HG03378 (cell line): ENCODE measurements around the gene SSU72.
"Not testable (repeated sequence)": the region's sequence is repeated elsewhere in the genome, so short reads cannot be mapped to it uniquely, and the experiment has no call there.

Experiments
- ATAC-seq: cut with Tn5 transposase; IDR thresholded peaks from one replicate; pipeline ENCODE4 v1.9.1; 2021; ENCODE audit warnings: mild to moderate bottlenecking, moderate library complexity; ENCODE audit not compliant: unreplicated experiment

The SSU72 gene

GRCh38 chr1:1510912-1511532 lies 63.6 kb downstream of the SSU72 start:
- ATAC-seq = no peak

GRCh38 chr1:1509465-1509850 lies 65.2 kb downstream of the SSU72 start:
- not testable (repeated sequence) for ATAC-seq

GRCh38 chr1:1508775-1509464 lies 65.7 kb downstream of the SSU72 start:
- ATAC-seq = not testable (repeated sequence)

- no peak for ATAC-seq
Observed at GRCh38 chr1:1507305-1507704, 67.4 kb downstream of the SSU72 start.

GRCh38 chr1:1505801-1506200 lies 68.9 kb downstream of the SSU72 start:
- ATAC-seq = not testable (repeated sequence)

GRCh38 chr1:1505366-1505798 lies 69.3 kb downstream of the SSU72 start:
- ATAC-seq = not testable (repeated sequence)

GRCh38 chr1:1504777-1505365 lies 69.8 kb downstream of the SSU72 start:
- not testable (repeated sequence) for ATAC-seq

GRCh38 chr1:1495461-1495975 lies 79.1 kb downstream of the SSU72 start:
- not testable (repeated sequence) for ATAC-seq

GRCh38 chr1:1494311-1494710 lies 80.4 kb downstream of the SSU72 start:
- not testable (repeated sequence) for ATAC-seq
